ENCODE data around the gene ELOA.

DNA sequence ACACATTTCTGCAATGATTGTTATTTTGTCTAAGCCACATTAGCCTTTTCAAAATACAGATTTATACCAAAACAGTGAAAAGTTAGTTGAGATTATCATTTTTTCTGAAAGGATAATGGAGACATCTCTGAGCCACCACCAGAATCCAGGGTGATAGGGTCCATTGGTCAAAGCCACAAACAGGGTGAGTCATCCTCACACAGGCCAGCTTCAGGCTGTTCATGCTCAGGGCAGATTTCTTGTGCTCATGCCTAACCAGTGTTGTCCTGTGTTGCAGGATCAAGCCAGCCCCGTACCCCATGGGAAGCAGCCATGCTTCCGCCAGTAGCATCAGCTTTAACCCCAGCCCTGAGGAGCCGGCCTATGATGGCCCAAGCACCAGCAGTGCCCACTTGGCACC is 13.4 kb downstream of the ELOA start:
- no peak for TF ChIP-seq EZH2 (IDR thresholded peaks at IDR 0.05; ENCODE audit: low read depth, unreplicated experiment)
- TF ChIP-seq, protein P1, sequence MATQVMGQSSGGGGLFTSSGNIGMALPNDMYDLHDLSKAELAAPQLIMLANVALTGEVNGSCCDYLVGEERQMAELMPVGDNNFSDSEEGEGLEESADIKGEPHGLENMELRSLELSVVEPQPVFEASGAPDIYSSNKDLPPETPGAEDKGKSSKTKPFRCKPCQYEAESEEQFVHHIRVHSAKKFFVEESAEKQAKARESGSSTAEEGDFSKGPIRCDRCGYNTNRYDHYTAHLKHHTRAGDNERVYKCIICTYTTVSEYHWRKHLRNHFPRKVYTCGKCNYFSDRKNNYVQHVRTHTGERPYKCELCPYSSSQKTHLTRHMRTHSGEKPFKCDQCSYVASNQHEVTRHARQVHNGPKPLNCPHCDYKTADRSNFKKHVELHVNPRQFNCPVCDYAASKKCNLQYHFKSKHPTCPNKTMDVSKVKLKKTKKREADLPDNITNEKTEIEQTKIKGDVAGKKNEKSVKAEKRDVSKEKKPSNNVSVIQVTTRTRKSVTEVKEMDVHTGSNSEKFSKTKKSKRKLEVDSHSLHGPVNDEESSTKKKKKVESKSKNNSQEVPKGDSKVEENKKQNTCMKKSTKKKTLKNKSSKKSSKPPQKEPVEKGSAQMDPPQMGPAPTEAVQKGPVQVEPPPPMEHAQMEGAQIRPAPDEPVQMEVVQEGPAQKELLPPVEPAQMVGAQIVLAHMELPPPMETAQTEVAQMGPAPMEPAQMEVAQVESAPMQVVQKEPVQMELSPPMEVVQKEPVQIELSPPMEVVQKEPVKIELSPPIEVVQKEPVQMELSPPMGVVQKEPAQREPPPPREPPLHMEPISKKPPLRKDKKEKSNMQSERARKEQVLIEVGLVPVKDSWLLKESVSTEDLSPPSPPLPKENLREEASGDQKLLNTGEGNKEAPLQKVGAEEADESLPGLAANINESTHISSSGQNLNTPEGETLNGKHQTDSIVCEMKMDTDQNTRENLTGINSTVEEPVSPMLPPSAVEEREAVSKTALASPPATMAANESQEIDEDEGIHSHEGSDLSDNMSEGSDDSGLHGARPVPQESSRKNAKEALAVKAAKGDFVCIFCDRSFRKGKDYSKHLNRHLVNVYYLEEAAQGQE (IDR thresholded peaks at IDR 0.05; ENCODE audit: unreplicated experiment) = no peak
